ENCODE data around the gene XPNPEP1.
"Not testable (repeated sequence)": the region's sequence is repeated elsewhere in the genome, so short reads cannot be mapped to it uniquely, and the experiment has no call there.

XPNPEP1 gene

DNA sequence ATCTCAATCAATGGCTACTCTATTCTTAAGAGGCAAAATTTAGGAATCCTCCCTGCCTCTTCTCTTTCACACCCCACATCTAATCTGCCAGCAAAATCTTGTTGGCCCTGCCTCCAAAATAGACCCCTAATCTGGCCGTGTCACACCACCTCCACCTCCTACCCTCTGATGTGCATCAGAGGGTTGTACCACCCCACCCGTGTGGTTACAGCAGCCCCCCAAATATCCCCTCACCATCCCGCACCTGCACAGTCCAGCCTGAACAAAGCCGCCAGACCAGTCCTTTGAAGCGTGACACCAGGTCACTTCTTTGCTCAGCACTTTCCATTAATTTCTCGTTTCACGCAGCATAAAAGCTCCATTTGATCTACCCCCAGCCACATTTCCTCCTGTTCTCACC lies 776 bp upstream of the XPNPEP1 start:
- DNase-seq (ENCODE audit: low spot score), result no peak

DNA sequence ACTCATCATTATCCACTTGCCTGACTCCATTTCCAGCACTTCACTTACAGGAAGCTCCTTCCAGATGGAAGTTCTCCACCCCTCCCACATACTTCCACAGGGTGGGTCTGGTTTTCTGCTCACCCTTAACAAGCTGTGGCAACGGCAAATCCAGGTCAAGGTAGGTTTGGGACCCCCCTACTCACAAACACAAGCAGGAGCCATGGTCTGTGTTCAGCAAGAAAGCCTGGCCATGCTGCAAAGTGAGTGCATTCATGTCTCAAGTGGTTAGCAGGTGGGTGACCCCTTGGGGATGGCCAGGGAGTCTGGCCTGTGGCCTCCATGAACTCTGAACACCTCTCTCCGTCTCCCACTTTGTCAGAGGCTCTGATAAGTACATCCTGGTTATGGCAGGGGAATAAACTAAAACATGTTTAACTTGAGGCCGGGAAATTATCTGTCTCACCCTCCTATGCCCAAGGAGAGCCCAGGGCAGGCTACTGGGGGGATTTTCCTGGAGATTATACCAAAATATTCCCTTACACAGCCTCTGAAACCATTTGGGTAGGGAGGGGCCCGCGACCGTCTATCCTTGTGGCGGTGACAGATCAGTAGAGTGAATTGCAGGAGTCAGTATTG lies 844 bp downstream of the XPNPEP1 start:
- no peak for DNase-seq (ENCODE audit: low spot score)

DNA sequence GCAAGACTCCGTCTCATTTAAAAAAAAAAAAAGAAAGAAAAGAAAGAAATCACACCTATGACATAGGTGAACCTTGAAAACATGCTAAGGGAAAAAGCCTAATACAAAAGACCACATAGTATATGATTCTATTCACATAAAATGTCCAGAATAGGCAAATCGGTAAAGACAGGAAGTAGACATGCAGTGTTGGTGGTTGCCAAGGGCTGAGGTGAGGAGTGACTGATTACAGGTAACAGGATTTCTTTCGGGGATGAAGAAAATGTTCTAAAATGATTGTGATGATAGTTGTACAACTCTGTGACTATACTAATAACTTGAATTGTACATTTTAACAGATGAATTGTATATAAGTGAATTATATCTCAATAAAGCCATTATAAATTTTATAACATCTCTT lies 3.3 kb downstream of the XPNPEP1 start:
- no peak for DNase-seq (ENCODE audit: low spot score)

DNA sequence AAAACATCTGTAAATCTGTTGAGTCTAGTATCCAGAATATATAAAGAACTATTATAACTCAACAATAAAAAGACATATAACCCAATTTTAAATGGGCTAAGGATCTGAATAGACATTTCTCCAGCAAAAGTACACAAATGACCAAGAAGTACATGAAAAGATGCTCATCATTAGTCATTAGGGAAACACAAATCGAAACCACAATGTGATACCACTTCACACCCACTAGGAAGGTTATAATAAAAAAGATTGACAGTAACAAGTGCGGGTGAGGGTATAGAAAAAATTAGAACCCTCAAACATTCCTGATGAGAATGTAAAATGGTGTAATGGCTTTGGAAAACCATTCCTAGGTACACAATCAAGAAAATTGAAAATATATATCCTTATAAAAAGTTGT lies 4.1 kb downstream of the XPNPEP1 start:
- DNase-seq (ENCODE audit: low spot score), result no peak

DNA sequence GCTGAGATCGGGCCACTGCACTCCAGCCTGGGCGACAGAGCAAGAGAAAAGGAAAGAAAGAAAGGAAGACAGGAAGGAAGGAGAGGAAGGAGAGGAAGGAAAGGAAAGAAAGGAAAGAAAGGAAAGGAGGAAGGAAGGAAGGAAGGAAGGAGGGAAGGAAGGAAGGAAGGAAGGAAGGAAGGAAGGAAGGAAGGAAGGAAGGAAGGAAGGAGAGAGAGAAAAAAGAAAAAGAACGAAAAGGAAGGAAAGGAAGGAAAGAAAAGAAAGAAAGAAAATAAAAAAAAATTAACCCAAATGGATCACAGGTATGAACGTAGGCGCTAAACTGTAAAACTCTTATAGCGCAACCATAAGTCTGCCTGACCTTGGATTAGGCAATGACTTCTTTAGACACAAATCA lies 4.6 kb downstream of the XPNPEP1 start:
- DNase-seq (ENCODE audit: low spot score), result not testable (repeated sequence)

DNA sequence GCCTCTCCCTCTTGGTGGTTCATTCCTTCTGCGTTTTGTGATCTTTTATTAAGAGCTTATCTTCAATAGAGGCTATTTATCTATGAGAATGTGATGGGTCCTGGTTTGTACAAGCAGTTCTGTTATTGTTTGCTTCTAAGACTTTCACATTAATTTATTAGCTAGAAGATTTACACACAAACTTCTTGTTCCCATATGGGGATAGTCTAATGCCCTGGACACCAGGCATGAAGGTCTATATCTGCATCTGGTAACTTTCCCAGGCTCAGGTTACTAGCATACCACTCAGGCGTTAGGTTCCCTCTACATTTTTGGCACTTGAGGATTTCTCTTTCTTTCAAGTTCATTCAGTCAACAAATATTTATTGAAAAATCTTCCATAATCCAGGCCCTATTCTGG lies 7.7 kb downstream of the XPNPEP1 start:
- no peak for DNase-seq (ENCODE audit: low spot score)

DNA sequence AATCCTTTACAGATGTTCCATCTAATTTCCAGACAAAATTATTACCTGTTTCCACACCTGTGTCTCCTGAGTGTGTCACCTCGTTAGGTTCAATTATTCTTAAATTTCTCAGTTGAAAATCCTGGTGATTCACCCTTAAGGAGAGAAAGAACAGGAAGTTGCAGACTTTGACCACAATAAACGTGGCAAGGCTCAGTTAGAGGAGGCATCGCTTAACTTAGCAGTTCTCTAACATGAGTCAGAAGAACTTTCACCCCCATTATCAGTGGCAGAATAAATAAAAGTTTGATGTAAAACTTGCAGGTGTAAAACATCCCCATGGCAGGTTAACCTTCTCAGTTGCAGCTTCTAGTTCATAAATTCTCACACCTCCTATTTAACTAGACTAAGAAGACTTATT lies 8.3 kb downstream of the XPNPEP1 start:
- DNase-seq (ENCODE audit: low spot score), result peak; percentile 10

DNA sequence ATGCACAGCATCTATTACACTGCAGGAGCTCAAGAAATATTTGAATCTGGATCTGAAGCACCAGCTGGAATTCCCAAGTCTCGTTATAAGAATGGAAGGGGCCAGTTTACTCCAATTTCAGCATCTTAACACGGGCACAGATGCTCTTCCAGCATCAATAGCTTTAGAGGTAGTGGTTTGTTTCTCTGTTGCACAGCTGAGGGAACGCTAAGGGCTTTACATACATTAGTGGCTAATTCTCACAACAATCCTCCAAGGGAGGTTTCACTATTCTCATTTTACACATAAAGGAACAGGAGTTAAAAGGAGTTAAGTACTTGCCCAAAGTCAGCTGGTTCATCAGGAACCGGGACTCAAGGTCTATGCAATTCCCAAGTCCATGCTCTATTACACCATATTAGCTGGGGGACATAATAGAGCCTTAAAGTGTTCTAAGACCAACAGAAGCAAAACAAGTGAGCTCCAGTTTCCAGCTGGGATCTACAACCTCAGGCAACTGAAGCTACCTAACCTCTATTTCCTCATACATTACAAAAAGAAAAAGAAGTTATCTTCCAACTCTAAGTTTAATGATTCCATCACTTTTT lies 9.9 kb downstream of the XPNPEP1 start:
- DNase-seq (ENCODE audit: low spot score), result no peak

DNA sequence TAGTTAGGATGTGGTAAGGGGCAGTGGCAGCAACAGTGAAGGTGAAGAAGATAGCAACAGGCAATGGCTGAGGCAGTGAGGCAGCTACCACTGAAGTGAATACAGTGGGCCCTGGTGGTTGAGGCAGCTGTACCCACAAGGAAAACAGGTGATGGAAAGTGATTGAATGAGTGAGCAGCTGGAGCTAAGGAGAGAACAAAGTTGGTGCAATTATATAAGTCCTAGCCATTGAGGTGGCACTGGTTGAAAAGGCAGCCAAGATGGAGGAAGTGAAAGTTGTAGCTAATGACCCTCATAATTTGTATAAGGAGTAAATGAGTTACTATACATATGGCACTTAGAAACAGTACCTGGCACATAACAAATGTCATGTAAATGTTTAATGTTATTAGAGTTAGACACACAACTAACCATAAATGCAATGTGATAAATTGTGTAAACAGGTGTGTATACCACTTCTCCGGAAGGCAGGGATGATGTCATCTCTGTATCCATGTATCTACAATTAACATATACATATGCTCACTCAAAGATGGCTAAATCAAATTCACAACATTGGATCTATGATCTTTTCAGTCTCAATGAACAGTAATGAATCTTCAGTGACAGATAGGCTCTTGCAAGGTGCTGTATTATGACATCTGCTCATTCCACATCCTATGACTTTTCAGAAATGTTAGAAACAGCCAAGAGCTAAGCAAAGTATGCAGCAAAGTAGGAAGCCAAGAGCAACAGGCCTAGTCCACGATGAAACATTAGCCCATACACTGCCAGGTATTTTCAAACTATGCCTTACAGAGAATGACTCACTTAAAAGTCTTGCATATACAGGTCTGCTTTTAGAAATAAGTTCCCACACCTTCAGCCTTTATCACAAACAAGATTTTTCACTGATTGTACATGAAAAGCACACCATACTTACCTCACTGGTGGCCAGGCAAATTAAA lies 10.7 kb downstream of the XPNPEP1 start:
- no peak for DNase-seq (ENCODE audit: low spot score)

DNA sequence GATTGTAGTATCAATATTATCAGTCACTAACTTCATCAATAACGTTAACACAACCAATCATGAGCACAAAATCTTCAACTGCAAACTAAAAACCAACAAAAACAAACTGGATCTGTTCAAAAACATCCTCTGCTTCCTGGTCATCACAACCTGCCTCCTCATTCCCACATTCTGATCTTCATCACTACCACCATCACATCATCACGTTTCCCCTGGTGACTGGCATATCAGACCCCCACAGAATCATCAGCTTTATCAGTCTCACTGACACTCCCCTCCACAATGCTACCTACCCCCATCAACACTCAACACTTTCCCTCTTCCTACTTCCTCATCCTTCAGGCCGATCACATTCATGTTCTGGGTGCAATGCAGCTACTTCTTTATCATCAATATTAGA lies 11.4 kb downstream of the XPNPEP1 start:
- no peak for DNase-seq (ENCODE audit: low spot score)

DNA sequence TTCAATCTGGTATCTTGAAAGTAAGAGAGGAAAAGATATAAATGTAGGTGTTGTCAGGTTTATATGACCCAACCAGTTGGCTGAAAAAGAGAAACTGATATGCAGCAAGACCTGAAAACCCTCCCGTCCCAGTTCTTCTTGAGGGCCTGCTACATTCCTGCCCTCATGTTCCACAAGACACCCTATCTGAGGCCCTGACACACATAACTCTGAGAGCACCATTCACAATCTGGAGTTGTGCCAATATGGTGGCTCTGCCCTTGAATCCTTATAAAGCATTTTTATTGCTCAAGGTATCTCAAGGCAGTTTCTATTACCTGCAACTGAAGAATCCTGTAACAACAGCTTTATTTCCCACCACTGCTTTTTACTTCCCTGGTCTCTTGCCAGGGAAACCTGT lies 17.0 kb downstream of the XPNPEP1 start:
- no peak for DNase-seq (ENCODE audit: low spot score)

DNA sequence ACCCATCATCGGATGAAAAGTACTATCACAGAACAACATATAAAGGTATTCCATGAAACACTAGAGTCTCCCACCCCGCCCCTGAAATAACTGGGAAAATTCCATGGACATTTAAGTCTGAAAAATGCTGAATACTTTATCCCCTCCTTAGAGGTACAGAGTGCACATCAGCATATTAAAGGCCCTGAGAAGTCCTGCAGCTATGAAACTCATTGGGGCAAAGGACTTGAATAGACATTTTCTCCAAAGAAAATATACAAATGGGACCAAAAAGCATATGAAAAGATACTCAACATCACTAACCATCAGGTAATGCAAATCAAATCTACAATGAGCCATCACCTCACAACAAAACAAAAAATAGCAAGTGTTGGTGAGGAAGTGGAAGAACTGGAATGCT lies 18.9 kb downstream of the XPNPEP1 start:
- no peak for DNase-seq (ENCODE audit: low spot score)

DNA sequence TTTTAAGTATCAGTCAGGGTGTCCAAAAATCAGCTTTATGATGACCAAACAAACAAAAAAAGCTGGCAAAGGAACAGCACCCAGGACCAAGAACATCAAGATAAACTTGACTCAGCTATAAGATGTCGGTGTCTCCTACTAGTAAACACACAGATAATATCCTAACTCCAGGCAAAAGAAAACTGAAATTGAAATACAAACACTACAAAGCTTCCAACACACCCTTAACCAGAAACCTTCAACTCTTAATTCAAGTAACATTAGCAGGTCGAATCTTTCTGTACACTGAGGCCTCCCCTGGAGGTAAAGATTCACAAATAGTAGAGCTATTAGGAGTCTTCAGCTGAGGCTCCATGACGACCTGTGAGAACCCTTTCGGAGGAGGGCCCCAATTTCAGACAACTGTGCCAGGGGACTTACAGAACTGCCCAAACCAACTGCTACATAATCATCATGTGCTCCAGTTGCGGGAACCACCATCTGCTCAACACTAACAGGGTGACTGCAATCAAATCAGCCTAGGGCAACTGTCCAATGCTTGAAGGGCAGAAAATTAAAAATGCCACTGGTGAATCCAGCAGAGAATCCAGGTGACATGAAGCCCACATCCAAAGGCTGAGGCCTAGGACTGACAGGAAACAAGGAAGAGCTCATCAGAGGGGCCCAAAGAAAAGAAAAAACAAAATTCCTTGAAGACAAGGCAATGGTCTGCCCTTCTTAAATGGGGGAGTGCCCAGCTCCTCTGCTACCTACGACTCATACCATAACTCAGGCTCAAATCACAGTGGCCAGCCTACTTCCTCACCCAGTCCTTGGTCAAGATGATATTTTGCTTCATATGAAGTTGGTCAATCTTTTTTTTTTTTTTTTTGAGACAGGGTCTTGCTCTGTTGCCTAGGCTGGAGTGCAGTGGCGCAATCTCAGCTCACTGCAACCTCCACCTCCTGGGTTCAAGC lies 20.0 kb downstream of the XPNPEP1 start:
- DNase-seq (ENCODE audit: low spot score), result no peak

DNA sequence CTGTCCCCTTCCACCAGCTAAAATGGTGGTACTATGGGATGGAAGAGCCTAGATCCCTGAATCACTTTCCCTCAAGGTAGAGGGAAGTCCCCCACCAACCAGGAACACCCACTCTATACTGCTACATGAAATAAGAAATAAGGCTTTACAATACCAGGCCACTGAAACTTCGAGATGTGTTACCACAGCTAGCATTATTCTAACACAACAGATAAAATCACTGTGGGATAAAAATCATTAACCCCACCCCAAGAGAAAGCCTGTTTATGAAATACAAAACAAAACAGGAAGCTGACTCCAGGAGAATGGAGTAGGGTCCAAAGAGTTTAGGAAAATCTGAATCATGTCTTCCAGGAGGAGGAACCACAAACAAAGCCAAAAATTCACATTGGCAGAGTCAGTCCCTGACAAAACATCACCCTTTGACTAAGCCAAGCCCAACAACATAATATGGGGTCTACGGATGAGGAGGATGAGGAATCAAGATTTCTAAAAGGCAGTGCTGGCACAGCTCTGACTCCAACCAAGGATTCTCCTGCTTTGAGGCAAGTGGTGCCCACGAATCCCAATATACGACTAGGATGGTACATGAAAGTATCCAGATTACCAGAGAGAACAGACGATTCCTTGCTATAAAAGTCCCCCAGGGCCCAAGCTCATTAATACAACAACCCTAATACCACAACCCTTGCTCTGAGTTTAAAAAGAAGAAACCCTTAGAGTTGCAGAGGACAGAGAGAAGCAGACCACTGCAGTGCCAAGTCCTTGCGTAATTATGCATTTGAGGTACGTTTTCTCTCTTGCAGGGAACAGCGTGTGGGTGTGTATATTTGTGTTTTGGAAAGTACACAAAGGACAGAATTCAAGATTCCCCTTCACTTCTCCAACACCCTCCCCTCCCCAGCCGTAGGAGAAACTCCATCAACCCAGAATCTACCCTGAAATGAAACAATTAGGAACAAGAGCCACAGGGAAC lies 23.7 kb downstream of the XPNPEP1 start:
- DNase-seq (ENCODE audit: low spot score), result no peak

DNA sequence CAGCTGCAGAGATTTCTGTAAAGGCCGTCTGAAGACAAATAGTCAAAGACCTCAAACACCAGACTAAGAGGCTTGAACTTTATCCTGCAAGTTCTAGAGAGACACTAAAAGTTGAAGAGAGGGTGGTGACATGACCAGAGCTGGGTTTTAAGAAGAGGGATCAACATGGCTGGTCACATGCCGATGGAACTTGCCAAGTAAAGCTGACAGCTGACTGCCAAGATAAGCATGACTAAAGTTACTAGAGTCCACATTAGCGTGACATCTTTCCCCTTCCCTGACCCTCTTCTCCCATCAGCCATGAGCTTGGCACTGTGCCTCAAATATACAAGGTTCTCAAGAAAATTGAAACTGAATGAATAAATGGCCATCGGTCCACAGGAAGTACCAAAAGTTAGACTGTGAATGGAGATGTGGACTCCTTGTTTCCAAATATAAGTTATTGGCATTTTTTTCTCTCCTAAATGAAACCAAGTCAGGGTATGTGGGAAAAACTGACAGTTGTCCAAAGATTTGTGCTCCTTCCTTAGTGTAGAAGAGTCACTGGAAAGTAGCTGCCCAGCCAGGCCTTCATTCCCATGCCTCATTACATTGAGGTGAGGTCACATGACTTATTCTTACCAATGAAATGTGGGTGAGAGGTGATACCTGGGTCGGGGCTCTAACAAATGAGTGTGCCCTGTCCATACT lies 24.5 kb downstream of the XPNPEP1 start:
- no peak for DNase-seq (ENCODE audit: low spot score)

DNA sequence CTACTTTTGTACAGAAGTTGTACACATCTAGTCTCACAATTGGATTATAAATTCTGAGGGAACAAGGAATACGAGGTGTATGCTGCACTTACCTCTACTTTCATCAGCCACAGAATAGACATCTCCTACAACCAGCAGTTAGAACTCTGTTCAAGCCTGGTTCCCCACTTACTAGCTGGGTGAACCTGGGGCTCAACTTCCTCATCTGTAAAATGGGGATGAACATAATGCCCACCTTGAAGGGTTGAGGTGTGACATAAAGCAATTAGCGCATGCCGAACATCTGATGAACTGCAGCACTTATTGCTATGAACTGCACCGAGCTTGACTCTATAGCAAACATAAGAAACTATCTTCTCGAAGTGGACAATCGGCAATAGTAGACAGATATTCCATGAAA lies 25.3 kb downstream of the XPNPEP1 start:
- DNase-seq (ENCODE audit: low spot score), result no peak

DNA sequence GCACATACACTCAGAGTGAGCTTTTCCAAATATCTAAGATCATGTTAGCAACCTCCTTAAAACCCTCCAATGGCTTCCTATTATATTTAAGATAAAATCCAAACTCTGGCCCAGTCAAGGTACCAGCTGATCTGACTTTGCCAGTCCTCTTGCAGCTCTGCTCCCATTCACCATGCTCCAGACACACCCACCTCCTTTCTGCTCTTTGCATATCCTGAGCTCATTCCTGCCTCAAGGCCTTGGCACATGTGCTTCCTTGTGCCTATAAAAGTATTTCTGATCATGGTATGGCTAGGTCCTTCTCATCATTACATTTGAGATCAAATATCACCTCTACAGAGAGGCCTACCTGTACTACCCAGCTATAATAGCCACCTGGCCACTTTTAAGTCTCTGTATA lies 27.5 kb downstream of the XPNPEP1 start:
- DNase-seq (ENCODE audit: low spot score), result no peak

DNA sequence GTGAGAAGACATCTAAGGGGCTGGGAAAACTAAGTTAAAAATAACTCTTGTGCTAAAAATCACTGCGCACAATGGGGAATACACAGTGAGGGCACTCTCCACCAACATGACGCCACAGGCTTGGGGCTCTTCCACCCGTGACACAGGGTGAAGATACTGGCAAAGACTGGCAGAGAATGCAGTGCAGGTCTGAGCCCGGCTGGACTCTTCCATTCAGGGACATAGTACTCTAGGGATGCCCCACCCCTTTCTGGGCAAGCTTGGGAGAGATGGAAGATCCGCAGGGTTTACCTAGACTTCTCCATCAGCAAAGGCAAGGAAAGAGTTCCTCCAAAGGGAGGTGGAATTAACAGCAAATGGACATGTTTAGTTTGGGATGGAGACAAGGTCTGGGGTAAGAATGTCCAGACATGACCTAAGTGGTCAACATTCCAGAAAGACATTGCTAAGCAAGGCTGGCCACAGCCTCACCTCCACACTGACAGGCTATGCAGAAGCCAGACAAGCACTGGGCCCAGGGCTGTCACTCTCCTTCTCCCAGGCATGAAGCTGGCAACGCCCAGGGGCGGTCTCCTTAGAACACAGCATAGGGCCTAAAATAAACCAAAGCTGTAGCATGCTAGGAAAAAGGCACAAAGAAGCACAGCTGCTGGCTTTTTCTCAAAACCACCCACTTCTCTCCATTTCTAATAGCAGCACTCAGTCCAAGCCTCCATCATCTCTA lies 28.1 kb downstream of the XPNPEP1 start:
- DNase-seq (ENCODE audit: low spot score), result no peak

DNA sequence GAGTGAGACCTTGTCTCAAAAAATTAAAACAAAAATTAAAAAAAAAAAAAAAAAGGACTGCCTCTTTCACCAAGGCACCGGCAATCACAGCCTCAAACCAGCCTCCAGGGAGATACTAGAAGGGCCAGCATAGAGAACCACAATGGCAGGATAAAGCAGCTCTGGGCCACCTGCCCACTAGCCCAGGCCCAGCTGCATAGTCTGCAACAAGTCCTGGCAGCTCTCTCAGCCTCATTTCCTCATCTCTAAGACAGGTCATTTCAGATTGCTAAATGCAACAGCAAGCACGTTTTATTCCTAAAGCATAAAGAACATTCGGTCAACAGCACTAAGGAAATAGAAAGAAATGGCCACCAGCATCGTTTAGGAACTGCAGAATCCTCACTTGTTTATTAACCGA lies 28.8 kb downstream of the XPNPEP1 start:
- no peak for DNase-seq (ENCODE audit: low spot score)

DNA sequence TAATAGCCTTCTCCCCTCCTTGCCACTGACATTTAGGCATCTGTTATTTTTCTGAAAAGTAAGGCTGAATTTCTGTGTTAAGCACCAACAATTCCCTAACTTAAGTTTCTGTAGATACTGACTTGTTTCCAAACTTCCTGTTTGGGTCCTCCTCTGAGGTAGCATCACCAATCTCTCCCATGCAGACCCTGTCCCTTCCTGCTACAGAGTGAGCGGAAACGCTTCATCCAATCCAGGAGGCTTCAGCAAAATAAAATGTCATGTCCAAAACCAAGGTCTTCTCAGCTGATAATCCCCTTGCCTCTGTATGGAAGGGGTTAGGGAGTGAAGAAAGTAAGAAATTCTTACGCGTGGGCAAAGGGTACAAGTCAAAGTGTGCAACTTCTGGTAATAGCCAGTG lies 29.9 kb downstream of the XPNPEP1 start:
- no peak for DNase-seq (ENCODE audit: low spot score)
